K562 (cell line): ENCODE data around the gene MUC5B. TPM values are rescaled to one million over a fixed set of nuclear protein-coding genes. Genes with fewer than 3 reads are reported as not detected.
A peak's percentile ranks its signal among the peaks of the same experiment; 100 is the strongest.

Experiments
- ATAC-seq: fragments of 200-7000 bp; cut with Tn5 transposase; 3 replicates; pipeline ENCODE4 v1.9.1; 2020; ENCODE audit warnings: moderate library complexity
- BruUV-seq: library from RNA; stranded (reverse); fragments of 400-500 nt; replicated peaks from 2 replicates; lab custom pipeline; 2021; lab: Mats Ljungman, UMichigan
- CTCF ChIA-PET: fragments of 300-600 bp; formaldehyde crosslinking; extraction: SDS; loops from one replicate; lab custom pipeline; 2021; ENCODE audit warnings: low intra/inter-chr PET ratio; lab: Yijun Ruan, JAX
- POLR2A ChIA-PET: fragments of 300-600, 350-650 bp; sonication (Branson Sonifier 250); formaldehyde crosslinking; extraction: SDS; loops from one replicate; lab custom pipeline; 2021; ENCODE audit warnings: antibody characterized with exemption, inconsistent platforms; lab: Yijun Ruan, JAX
- DNase-seq, 4 experiments: peaks; one replicate each; pipeline versions ENCODE4 v3.0.0 to v3.0.0-alpha.2; 2011 to 2018; ENCODE audit warnings: low spot score in 3 of 4, mixed read lengths in 3 of 4; ENCODE audit errors: extremely low read depth in 1 of 4
- FAIRE-seq: peaks from 2 replicates; lab custom pipeline; 2011; peaks lifted over from hg19 to GRCh38; lab: Jason Lieb, UNC
- H2AFZ ChIP-seq: 2 replicates; pipeline ENCODE4 v1.6.0; 2011; ENCODE audit warnings: low read depth, low read length, control low read depth, inconsistent platforms
- H3K27ac ChIP-seq: fragments of 200-600 bp; 3 replicates; pipeline ENCODE4 v1.8.0; 2011; ENCODE audit warnings: low read depth, mild to moderate bottlenecking, control low read depth, inconsistent platforms, low read length, moderate library complexity, mixed read lengths; ENCODE audit errors: extremely low read depth
- H3K27me3 ChIP-seq, 2 experiments: fragments of 300-600 bp in 1 of 2; 2 replicates in 1 of 2; 3 replicates in 1 of 2; pipeline versions ENCODE4 v1.6.0 to v1.8.0; 2011; ENCODE audit warnings: inconsistent platforms in 2 of 2, low read length in 2 of 2, mild to moderate bottlenecking in 1 of 2, mixed read lengths in 1 of 2, moderate library complexity in 1 of 2; ENCODE audit not compliant: control insufficient read depth in 2 of 2, insufficient read depth in 2 of 2
- H3K36me3 ChIP-seq: fragments of 300-600 bp; 3 replicates; pipeline ENCODE4 v1.8.0; 2011; ENCODE audit warnings: mild to moderate bottlenecking, low read length, inconsistent platforms; ENCODE audit not compliant: control insufficient read depth, insufficient read depth
- H3K4me1 ChIP-seq, 2 experiments: fragments of 200-600 bp in 1 of 2; replicated peaks in 1 of 2; 2 replicates in 1 of 2; 3 replicates in 1 of 2; pipeline versions ENCODE4 v1.5.1 to v1.8.0; 2011; ENCODE audit warnings: inconsistent platforms in 2 of 2, low read length in 2 of 2, mild to moderate bottlenecking in 1 of 2, mixed read lengths in 1 of 2, moderate library complexity in 1 of 2; ENCODE audit not compliant: control insufficient read depth in 2 of 2, insufficient read depth in 2 of 2
- H3K4me2 ChIP-seq: 2 replicates; pipeline ENCODE4 v1.6.1; 2011; ENCODE audit warnings: low read length, control low read depth, inconsistent platforms, mixed read lengths; ENCODE audit not compliant: insufficient read depth
- H3K4me3 ChIP-seq: fragments of 200-600 bp; sonication (generic), shearing (Covaris generic); 2 replicates; pipeline ENCODE4 v1.5.1; 2016; ENCODE audit warnings: control low read depth, inconsistent platforms
- H3K79me2 ChIP-seq: fragments of 200-600 bp; 3 replicates; pipeline ENCODE4 v1.8.0; 2011; ENCODE audit warnings: low read length, inconsistent platforms; ENCODE audit not compliant: control insufficient read depth, insufficient read depth
- H3K9ac ChIP-seq, 2 experiments: 2 replicates each; pipeline versions ENCODE4 v1.6.0 to v1.6.1; 2011; ENCODE audit warnings: low read depth in 2 of 2, low read length in 2 of 2, control low read depth in 1 of 2, inconsistent platforms in 1 of 2, mild to moderate bottlenecking in 1 of 2, mixed read lengths in 1 of 2; ENCODE audit not compliant: insufficient read depth in 1 of 2
- H3K9me1 ChIP-seq: one replicate; pipeline ENCODE4 v1.6.0; 2011; ENCODE audit warnings: inconsistent platforms, mild to moderate bottlenecking, low read length, moderate library complexity; ENCODE audit not compliant: control insufficient read depth, insufficient read depth
- H3K9me3 ChIP-seq: replicated peaks from 2 replicates; pipeline ENCODE4 v1.5.1; 2011; ENCODE audit warnings: low read depth, low read length, inconsistent platforms; ENCODE audit not compliant: control insufficient read depth, insufficient read depth
- H4K20me1 ChIP-seq: replicated peaks from 2 replicates; pipeline ENCODE4 v1.6.1; 2011; ENCODE audit warnings: low read length, inconsistent platforms, mixed read lengths; ENCODE audit not compliant: control insufficient read depth, insufficient read depth
- CBFB ChIP-seq: sonication (generic); formaldehyde crosslinking; IDR thresholded peaks from 2 replicates; pipeline ENCODE4 v1.4.0; 2020; ENCODE audit warnings: mild to moderate bottlenecking, missing genetic modification reagents
- ELF1 ChIP-seq: fragments of 200-800 bp; sonication (Bioruptor generic); IDR thresholded peaks from 2 replicates; pipeline ENCODE4 v1.6.1; 2016; ENCODE audit warnings: missing genetic modification characterization, missing compliant biosample characterization
- ETV6 ChIP-seq, 3 experiments: fragments of 150-350 bp in 1 of 3; sonication (generic) in 1 of 3; formaldehyde crosslinking in 1 of 3; IDR thresholded peaks; 2 replicates each; pipeline versions ENCODE4 v1.6.1 to v1.8.0; 2014 to 2022; ENCODE audit warnings: borderline replicate concordance in 2 of 3, low read depth in 2 of 3, antibody characterized with exemption in 1 of 3, low read length in 1 of 3, mild to moderate bottlenecking in 1 of 3, missing genetic modification reagents in 1 of 3
- IRF2 ChIP-seq: sonication (generic); formaldehyde crosslinking; IDR thresholded peaks from 2 replicates; pipeline ENCODE4 v1.8.1; 2022; ENCODE audit warnings: mild to moderate bottlenecking, missing genetic modification reagents
- JUND ChIP-seq, 2 experiments: IDR thresholded peaks; 2 replicates in 1 of 2; 3 replicates in 1 of 2; pipeline ENCODE4 v1.6.1; 2011; ENCODE audit warnings: borderline replicate concordance in 2 of 2, low read depth in 2 of 2, low read length in 2 of 2, improper control_type of control experiment in 1 of 2, missing biosample characterization in 1 of 2, missing genetic modification characterization in 1 of 2, missing genetic modification reagents in 1 of 2
- KAT8 ChIP-seq: fragments of 450-650 bp; IDR thresholded peaks from 2 replicates; pipeline ENCODE4 v1.6.1; 2016; ENCODE audit warnings: low read depth, mild to moderate bottlenecking
- MAFG ChIP-seq: fragments of 450-650 bp; conservative IDR thresholded peaks from 2 replicates; pipeline ENCODE4 v1.6.1; 2016; ENCODE audit warnings: missing genetic modification characterization, missing compliant biosample characterization
- MCM7 ChIP-seq, 2 experiments: fragments of 450-650 bp; IDR thresholded peaks; 2 replicates each; pipeline ENCODE4 v1.6.1; 2016 to 2018
- PHF8 ChIP-seq: fragments of 200-600 bp; sonication (generic); IDR thresholded peaks from 2 replicates; pipeline ENCODE4 v1.6.1; 2012; ENCODE audit warnings: mixed run types, mild to moderate bottlenecking, inconsistent platforms, low read length, moderate library complexity, borderline replicate concordance
- RBM39 ChIP-seq: fragments of 200-400 bp; formaldehyde crosslinking; optimal IDR thresholded peaks from 2 replicates; pipeline ENCODE3; 2018; ENCODE audit warnings: low read depth, low read length
- TBL1XR1 ChIP-seq, 2 experiments: IDR thresholded peaks; 2 replicates each; pipeline ENCODE4 v1.6.1; 2012; ENCODE audit warnings: improper control_type of control experiment in 2 of 2, low read length in 2 of 2, mild to moderate bottlenecking in 1 of 2
- XRCC5 ChIP-seq: fragments of 200-400 bp; formaldehyde crosslinking; IDR thresholded peaks from 2 replicates; pipeline ENCODE4 v1.6.1; 2017; ENCODE audit warnings: low read depth, mild to moderate bottlenecking, low read length
- ZZZ3 ChIP-seq: fragments of 450-650 bp; IDR thresholded peaks from 2 replicates; pipeline ENCODE4 v1.6.1; 2016; ENCODE audit warnings: antibody characterized with exemption, mild to moderate bottlenecking, moderate library complexity
- WGBS: fragments of 100-300 bp; shearing (Covaris generic); methylation state at CpG from one replicate; pipeline ENCODE4 v1.1.6; 2016; ENCODE audit warnings: low coverage, mixed read lengths; ENCODE audit not compliant: insufficient coverage; ENCODE audit errors: missing lambda C conversion rate; 5-methylcytosine and 5-hydroxymethylcytosine counted together
- in situ Hi-C: fragments of 300-500 bp; cut with MboI; formaldehyde crosslinking; loops from 4 replicates; pipeline ENCODE4 v1.15.0; 2018; ENCODE audit warnings: inconsistent platforms, mixed read lengths
- intact Hi-C: fragments of 100-400 bp; cut with micrococcal nuclease; formaldehyde crosslinking; loops from 2 replicates; pipeline ENCODE4 v1.14.2; 2022
- polyA plus RNA-seq, 8 experiments: library from polyadenylated mRNA; depleted of rRNA in 4 of 8; stranded (reverse) in 5 of 8; unstranded in 3 of 8; fragments of >200 nt; fragmentation: Nextera tagmentation in 2 of 8; fragmentation: Illumina TruSeq in 1 of 8; extraction: Ambion mirVana in 2 of 8; extraction: Trizol in 1 of 8; gene quantifications; 2 replicates each; pipeline versions ENCODE4 v1.2.1 to v1.2.3, GENCODE V29; 2011 to 2014; ENCODE audit warnings: inconsistent platforms in 1 of 8, missing spikeins in 1 of 8
- total RNA-seq, 7 experiments: library from RNA; depleted of rRNA in 6 of 7; stranded (reverse); fragments of >200 nt in 6 of 7; fragmentation: Illumina TruSeq in 2 of 7; extraction: Trizol in 2 of 7; gene quantifications; 2 replicates each; pipeline versions ENCODE4 v1.2.1 to v1.2.3, GENCODE V29; 2011 to 2021; ENCODE audit warnings: low replicate concordance in 1 of 7
- TF ChIP-seq, protein P1 (sequence below): fragments of 450-650 bp; formaldehyde crosslinking; conservative IDR thresholded peaks from 2 replicates; pipeline ENCODE4 v1.4.0; 2022; ENCODE audit warnings: mild to moderate bottlenecking, missing genetic modification characterization
- TF ChIP-seq, protein P2 (sequence below): fragments of 250-450 bp; sonication (Bioruptor Pico); IDR thresholded peaks from 2 replicates; pipeline ENCODE4 v1.9.0; 2021; ENCODE audit warnings: mild to moderate bottlenecking, inconsistent platforms
- TF ChIP-seq, protein P3 (sequence below): fragments of 250-450 bp; sonication (Bioruptor Pico); IDR thresholded peaks from 2 replicates; pipeline ENCODE4 v1.8.0; 2022; ENCODE audit warnings: moderate library complexity, mild to moderate bottlenecking, inconsistent platforms

Gene MUC5B
- total and polyA plus RNA-seq, 9 of the 15 experiments (the other 6 are each of a cell fraction or from before 2014, with no cell fraction given), result 0.04 to 0.95 TPM; not detected in 7

DNA sequence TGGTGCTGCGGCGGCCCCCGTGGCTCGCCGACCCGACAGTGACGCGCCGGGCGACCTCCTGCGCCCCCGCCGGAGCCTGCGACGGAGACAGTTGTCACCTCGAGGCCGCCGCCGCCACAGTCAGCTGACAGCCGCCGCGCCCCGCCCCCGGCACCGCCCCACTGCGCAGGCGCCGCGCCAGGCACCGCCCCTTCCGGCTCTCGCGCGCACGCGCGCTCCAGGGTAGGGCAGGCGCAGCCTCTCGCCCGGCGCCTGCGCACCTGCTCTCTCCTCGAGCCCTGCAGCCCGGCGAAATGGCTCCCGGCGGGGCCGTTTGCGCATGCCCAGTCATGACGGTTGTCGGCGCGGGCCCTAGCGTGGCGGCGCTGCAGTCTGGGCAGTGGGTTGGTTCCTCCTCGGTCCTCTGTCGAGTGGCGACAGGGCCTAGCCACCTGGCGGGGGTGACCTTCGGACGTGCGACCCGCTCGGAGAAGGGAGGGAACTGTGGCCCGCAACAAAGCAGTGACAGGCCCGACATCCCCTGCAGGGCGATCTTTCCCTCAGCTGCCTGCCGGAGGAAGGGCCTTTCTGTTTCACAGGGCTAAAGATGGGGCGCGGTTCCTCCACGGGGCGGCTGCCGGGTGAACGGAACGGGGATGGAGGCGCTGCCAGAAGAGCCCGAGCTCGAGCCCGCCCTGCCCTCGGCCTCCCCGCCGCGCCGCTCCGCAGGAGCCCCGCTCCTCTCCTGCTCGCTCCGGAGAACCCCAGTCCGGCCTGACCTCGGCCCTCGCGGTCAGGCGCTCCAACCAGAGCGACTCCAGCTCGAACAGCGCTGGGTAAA, 86.8 kb downstream of the MUC5B start, which contains the start of gene TOLLIP:
Gene TOLLIP, minus strand, starts transcription at position 135 of the 820 bp plus-strand sequence. Its CDS starts 134 bp downstream, at position 1.
- peaks cover 15 to 39% of the 10 kb centered on the region in 2 experiments for H3K4me1 ChIP-seq
- peak within 1 kb of the TSS; percentile 74 for H3K4me3 ChIP-seq
- peak within 1 kb of the TSS; percentile 87 for H3K4me2 ChIP-seq
- ChIA-PET CTCF (interaction anchor here (0.6 kb wide), 1 partner anchor 205 kb away, joined by 3 read pairs; no protein-coding TSS in a partner anchor), POLR2A (interaction anchor here (0.6 to 1.4 kb wide), 6 partner anchors 10 to 128 kb away, joined by 3 to 5 read pairs (median 4); no protein-coding TSS in a partner anchor)
- H3K9ac ChIP-seq, result peak within 1 kb of the TSS; percentile 72 to 91
- peaks cover 8% of the 10 kb centered on the region; the same call in 1 of the 2 replicates for H3K9me3 ChIP-seq
- peaks cover 10% of the 10 kb centered on the region; the same call in 1 of the 3 replicates for H3K36me3 ChIP-seq
- in situ Hi-C loops (no loop called here), intact Hi-C loops (no loop called here)
- FAIRE-seq (peak; percentile 90), ATAC-seq (peak; percentile 96), DNase-seq (peak; percentile 93 to 100 (median 100))
- H3K27ac ChIP-seq, result peak within 1 kb of the TSS; percentile 90
- BruUV-seq, result TSS peak; percentile 91
- H2AFZ ChIP-seq, result peak within 1 kb of the TSS; percentile 100
- 0 out of 2 replicates have a peak, but pooled peaks cover 5% of the 10 kb centered on the region for H4K20me1 ChIP-seq
- peaks cover 23% of the 10 kb centered on the region for H3K79me2 ChIP-seq
- no peaks in the 10 kb centered on the region; a peak in 1 of 5 replicates for H3K27me3 ChIP-seq
- 12% methylated on average over 56 of the region's 97 CpGs for WGBS
- H3K9me1 ChIP-seq, result peaks cover 12% of the 10 kb centered on the region
- no peak for TF ChIP-seq CBFB (CRISPR knock-in tag)
- TF ChIP-seq KAT8, result no peak
- TF ChIP-seq, protein P1, sequence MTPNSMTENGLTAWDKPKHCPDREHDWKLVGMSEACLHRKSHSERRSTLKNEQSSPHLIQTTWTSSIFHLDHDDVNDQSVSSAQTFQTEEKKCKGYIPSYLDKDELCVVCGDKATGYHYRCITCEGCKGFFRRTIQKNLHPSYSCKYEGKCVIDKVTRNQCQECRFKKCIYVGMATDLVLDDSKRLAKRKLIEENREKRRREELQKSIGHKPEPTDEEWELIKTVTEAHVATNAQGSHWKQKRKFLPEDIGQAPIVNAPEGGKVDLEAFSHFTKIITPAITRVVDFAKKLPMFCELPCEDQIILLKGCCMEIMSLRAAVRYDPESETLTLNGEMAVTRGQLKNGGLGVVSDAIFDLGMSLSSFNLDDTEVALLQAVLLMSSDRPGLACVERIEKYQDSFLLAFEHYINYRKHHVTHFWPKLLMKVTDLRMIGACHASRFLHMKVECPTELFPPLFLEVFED, result 0 out of 2 replicates have a peak, but pooled peaks have one; percentile 20
- no peak for TF ChIP-seq JUND (IDR thresholded peaks at IDR 0.05; ENCODE audit: borderline replicate concordance, low read depth, low read length)
- peak; percentile 20; the same call in 1 of the 3 replicates for TF ChIP-seq JUND (tag; IDR thresholded peaks at IDR 0.05; ENCODE audit: borderline replicate concordance, low read depth, low read length)
- no peak for TF ChIP-seq IRF2 (CRISPR knock-in tag)
- no peak for TF ChIP-seq TBL1XR1 (IDR thresholded peaks at IDR 0.05; ENCODE audit: low read length in 2 of 2)
- TF ChIP-seq MCM7 (IDR thresholded peaks at IDR 0.05), result no peak
- peak; percentile 90; the same call in 1 of the 2 replicates for TF ChIP-seq PHF8
- no peak for TF ChIP-seq XRCC5
- TF ChIP-seq RBM39, result no peak
- TF ChIP-seq ETV6 (IDR thresholded peaks at IDR 0.05; ENCODE audit: borderline replicate concordance in 1 of 2, low read depth in 2 of 2, low read length in 1 of 2), result no peak
- TF ChIP-seq ETV6 (CRISPR knock-in tag; IDR thresholded peaks at IDR 0.05; ENCODE audit: borderline replicate concordance), result no peak
- no peak for TF ChIP-seq ELF1 (tag)
- TF ChIP-seq MAFG (tag), result no peak
- TF ChIP-seq, protein P2, sequence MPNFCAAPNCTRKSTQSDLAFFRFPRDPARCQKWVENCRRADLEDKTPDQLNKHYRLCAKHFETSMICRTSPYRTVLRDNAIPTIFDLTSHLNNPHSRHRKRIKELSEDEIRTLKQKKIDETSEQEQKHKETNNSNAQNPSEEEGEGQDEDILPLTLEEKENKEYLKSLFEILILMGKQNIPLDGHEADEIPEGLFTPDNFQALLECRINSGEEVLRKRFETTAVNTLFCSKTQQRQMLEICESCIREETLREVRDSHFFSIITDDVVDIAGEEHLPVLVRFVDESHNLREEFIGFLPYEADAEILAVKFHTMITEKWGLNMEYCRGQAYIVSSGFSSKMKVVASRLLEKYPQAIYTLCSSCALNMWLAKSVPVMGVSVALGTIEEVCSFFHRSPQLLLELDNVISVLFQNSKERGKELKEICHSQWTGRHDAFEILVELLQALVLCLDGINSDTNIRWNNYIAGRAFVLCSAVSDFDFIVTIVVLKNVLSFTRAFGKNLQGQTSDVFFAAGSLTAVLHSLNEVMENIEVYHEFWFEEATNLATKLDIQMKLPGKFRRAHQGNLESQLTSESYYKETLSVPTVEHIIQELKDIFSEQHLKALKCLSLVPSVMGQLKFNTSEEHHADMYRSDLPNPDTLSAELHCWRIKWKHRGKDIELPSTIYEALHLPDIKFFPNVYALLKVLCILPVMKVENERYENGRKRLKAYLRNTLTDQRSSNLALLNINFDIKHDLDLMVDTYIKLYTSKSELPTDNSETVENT (CRISPR knock-in tag), result no peak
- no peak for TF ChIP-seq ZZZ3
- TF ChIP-seq, protein P3, sequence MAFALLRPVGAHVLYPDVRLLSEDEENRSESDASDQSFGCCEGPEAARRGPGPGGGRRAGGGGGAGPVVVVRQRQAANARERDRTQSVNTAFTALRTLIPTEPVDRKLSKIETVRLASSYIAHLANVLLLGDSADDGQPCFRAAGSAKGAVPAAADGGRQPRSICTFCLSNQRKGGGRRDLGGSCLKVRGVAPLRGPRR (CRISPR knock-in tag), result no peak
